Peyer's patch (tissue), 4 donors: ENCODE results near the gene ANKH.

Experiments used
- CTCF ChIP-seq, 6 experiments: fragments of 450-650 bp in 4 of 6; fragments of 200-600 bp in 2 of 6; sonication (generic) in 1 of 6; IDR thresholded peaks; one replicate each; pipeline ENCODE4 v1.5.1; 2017 to 2019; ENCODE audit warnings: antibody characterized with exemption in 6 of 6, mild to moderate bottlenecking in 3 of 6, moderate library complexity in 1 of 6
- POLR2A ChIP-seq, 2 donors: fragments of 450-650 bp; IDR thresholded peaks; one replicate each; pipeline ENCODE4 v1.5.1; 2017; ENCODE audit warnings: antibody characterized with exemption in 2 of 2, mild to moderate bottlenecking in 2 of 2, moderate library complexity in 2 of 2

DNA sequence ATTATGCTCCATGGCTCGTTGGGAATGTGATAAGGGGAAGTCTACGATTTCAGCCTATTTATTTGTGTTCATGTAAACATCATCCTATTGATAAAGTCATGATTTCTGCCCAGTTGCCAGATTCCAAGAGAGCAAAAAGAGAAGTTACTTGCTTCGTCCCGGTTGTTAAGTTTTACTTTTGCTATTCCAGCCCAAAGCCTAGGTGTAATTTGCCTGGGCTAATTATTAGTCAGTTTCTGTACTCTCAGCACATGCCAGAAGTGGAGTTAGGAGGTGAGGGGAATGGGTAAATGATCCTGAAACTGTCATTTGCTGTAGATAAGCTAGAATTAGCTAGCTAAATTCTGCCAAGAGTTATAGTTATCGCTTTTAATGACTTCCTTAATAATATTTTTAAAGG is 4.5 kb upstream of the ANKH start:
- no peak for TF ChIP-seq CTCF (IDR thresholded peaks at IDR 0.05)
- TF ChIP-seq POLR2A (IDR thresholded peaks at IDR 0.05): no peak
